Measurements from ENCODE around the gene ANO1. TPM values are rescaled to one million over a fixed set of nuclear protein-coding genes. Genes with fewer than 3 reads are reported as not detected.
A peak's percentile ranks its signal among the peaks of the same experiment; 100 is the strongest.

ANO1 gene
- total RNA-seq, 4 donors from 2014 or later = 87.7 to 133 (median 108) TPM

DNA sequence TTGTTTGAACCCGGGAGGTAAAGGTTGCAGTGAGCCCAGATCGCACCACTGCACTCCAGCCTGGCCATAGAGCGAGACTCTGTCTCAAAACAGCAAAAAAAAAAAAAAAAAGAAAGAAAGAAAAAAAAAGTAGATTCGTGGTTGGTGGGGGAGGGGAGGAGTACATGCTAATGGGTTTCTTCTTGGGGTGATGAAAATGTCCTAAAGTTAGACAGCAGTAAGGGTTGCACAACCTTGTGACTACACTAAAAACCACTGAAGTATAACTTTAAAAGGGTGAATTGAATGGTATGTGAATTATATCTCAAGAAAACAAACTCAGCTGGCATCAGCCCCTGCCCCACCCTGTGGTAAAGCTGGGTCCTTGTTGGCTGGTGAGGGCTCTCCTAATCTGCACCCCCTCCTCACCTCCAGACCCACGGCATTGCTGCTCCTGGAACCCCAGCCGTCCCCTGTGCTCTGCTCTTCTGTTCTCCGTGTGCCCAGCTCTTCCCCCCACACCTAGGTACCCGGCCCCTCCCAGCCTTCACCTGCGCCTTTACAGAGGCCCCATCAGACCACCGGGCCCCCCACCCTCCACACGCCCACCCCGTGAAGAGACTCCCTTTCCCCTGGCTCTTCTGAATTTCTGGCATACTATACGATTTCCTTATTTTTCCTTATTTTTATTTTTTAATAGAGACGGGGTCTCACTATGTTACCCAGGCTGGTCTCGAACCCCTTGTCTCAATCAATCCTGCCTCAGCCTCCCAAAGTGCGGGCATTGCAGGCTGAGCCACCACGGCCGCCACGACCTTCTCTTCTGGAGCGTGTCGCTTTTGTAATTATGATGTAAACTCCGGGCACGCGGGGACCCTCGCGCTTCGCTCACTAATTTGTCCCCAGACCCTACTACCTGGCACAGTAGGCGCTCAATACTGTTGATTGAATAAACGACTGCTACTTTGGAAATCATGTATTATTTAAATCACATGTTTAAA, 124.1 kb downstream of the ANO1 start:
- 72% methylated on average over 29 of the region's 29 CpGs for WGBS
- DNase-seq (ENCODE audit: low spot score in 2 of 2) = no peak
- Histone ChIP-seq H3K27ac (peak overlapping the region; percentile 98), H3K4me1 (peaks cover 24% of the 10 kb centered on the region), H3K27me3 (no peaks in the 10 kb centered on the region), H3K4me3 (peak overlapping the region; percentile 98), H3K9me3 (no peaks in the 10 kb centered on the region), H3K36me3 (peaks cover 14% of the 10 kb centered on the region)
- TF ChIP-seq POLR2AphosphoS5 (IDR thresholded peaks at IDR 0.05) = no peak
- TF ChIP-seq POLR2A (IDR thresholded peaks at IDR 0.05) = no peak
- TF ChIP-seq, protein P1, sequence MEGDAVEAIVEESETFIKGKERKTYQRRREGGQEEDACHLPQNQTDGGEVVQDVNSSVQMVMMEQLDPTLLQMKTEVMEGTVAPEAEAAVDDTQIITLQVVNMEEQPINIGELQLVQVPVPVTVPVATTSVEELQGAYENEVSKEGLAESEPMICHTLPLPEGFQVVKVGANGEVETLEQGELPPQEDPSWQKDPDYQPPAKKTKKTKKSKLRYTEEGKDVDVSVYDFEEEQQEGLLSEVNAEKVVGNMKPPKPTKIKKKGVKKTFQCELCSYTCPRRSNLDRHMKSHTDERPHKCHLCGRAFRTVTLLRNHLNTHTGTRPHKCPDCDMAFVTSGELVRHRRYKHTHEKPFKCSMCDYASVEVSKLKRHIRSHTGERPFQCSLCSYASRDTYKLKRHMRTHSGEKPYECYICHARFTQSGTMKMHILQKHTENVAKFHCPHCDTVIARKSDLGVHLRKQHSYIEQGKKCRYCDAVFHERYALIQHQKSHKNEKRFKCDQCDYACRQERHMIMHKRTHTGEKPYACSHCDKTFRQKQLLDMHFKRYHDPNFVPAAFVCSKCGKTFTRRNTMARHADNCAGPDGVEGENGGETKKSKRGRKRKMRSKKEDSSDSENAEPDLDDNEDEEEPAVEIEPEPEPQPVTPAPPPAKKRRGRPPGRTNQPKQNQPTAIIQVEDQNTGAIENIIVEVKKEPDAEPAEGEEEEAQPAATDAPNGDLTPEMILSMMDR (IDR thresholded peaks at IDR 0.05) = no peak

DNA sequence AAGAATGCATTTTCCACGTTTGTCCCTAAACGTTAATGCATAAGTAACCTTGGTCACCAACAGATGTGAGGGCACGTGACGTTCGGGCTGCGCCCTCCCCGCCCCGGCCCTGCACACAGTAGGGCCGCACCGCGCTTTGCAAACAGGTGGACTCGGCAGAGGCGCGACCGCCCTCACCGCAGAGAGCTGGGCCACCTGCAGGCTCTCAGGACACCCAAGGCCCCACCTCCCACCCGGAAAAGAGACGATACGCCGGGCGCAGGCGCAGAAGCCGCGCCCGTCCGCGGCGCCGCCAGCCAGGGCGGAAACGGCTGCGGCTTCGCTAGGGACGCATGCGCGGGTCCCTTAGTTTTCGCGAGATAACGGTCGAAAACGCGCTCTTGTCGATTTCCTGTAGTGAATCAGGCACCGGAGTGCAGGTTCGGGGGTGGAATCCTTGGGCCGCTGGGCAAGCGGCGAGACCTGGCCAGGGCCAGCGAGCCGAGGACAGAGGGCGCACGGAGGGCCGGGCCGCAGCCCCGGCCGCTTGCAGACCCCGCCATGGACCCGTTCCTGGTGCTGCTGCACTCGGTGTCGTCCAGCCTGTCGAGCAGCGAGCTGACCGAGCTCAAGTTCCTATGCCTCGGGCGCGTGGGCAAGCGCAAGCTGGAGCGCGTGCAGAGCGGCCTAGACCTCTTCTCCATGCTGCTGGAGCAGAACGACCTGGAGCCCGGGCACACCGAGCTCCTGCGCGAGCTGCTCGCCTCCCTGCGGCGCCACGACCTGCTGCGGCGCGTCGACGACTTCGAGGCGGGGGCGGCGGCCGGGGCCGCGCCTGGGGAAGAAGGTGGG, 125.0 kb downstream of the ANO1 start, which contains the start of gene FADD:
FADD (plus strand) TSS at position 377 of the 831 bp plus-strand sequence; CDS start at position 541, 164 bp downstream.
- Histone ChIP-seq H3K27ac (peak within 1 kb of the TSS; percentile 98), H3K4me1 (peaks cover 24% of the 10 kb centered on the region), H3K4me3 (peak within 1 kb of the TSS; percentile 98), H3K9me3 (no peaks in the 10 kb centered on the region), H3K36me3 (peaks cover 23% of the 10 kb centered on the region), H3K27me3 (no peaks in the 10 kb centered on the region)
- DNase-seq (ENCODE audit: low spot score in 2 of 2) = peak; percentile 91 to 94
- 0% methylated on average over 27 of the region's 91 CpGs for WGBS
- TF ChIP-seq POLR2AphosphoS5 (IDR thresholded peaks at IDR 0.05) (peak in 1 of 3 donors; percentile 48), POLR2A (IDR thresholded peaks at IDR 0.05) (peak in 1 of 2 donors; percentile 76), EP300 (IDR thresholded peaks at IDR 0.05) (no peak)
- TF ChIP-seq, protein P1 (IDR thresholded peaks at IDR 0.05) = no peak

DNA sequence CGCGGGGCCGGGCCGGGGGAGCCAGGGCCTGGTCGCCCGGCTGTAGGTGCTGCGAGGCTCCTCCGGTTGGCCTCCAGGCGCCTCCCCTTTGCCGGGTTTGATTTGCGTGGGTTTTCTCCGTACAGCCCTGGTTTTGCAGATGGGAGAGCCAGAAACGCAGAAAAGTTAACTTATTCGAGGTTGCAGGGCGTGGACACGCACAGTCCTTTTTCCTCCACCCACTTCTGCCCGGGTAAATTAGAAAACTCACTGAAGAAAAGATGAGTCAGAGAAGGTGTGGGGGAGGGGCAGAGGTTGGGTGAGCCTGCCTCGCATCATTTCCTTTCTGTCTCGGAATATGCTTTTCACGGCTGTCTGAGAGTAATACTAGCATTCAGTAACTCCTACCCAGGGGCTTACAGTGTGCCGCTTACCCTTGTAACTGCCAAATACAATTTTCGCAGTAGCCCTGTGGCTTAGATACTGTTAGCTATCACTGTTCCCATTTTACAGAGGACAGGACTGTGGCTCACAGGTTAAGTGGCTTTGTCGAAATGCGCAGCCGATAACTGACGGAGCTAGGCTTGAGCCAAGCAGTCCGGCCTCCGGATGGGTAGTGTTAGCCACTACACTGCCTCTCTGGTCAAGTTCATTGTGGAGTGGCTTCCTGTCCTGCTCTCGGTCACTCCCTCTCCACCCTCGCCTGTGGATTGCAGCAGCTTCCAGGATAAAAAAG, 125.8 kb downstream of the ANO1 start:
- Histone ChIP-seq H3K27ac (peak overlapping the region; percentile 98), H3K9me3 (no peaks in the 10 kb centered on the region), H3K27me3 (no peaks in the 10 kb centered on the region), H3K4me3 (peak overlapping the region; percentile 98), H3K36me3 (peaks cover 30% of the 10 kb centered on the region), H3K4me1 (peaks cover 24% of the 10 kb centered on the region)
- DNase-seq (ENCODE audit: low spot score in 2 of 2) = peak in 1 of 2 donors; percentile 84
- TF ChIP-seq, protein P1 (IDR thresholded peaks at IDR 0.05) = no peak
- TF ChIP-seq POLR2A (IDR thresholded peaks at IDR 0.05) (no peak), POLR2AphosphoS5 (IDR thresholded peaks at IDR 0.05) (no peak), EP300 (IDR thresholded peaks at IDR 0.05) (no peak)
- 1% methylated on average over 15 of the region's 30 CpGs for WGBS

DNA sequence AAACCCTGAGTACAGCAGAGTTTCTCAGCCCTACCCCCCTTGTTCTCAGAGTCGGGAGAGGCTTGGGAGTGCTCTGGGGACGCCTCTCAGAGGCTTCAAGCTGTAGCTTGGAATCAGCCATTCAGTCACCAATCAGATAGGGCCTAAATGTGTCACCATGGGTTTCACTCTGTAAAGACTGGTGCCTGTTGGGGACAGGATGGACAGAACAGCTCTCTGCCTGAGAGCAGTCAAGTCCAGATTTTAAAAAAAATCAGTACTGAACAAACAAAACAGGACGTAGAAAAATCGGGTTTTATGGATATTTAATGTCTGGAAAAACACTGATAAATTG, 126.3 kb downstream of the ANO1 start:
- no peak for DNase-seq (ENCODE audit: low spot score in 2 of 2)
- 42% methylated on average over 4 of the region's 4 CpGs for WGBS
- no peak for TF ChIP-seq POLR2AphosphoS5 (IDR thresholded peaks at IDR 0.05)
- Histone ChIP-seq H3K27ac (peak overlapping the region; percentile 98), H3K27me3 (no peaks in the 10 kb centered on the region), H3K4me1 (peaks cover 24% of the 10 kb centered on the region), H3K36me3 (peaks cover 32% of the 10 kb centered on the region), H3K9me3 (no peaks in the 10 kb centered on the region), H3K4me3 (peak overlapping the region; percentile 98)

DNA sequence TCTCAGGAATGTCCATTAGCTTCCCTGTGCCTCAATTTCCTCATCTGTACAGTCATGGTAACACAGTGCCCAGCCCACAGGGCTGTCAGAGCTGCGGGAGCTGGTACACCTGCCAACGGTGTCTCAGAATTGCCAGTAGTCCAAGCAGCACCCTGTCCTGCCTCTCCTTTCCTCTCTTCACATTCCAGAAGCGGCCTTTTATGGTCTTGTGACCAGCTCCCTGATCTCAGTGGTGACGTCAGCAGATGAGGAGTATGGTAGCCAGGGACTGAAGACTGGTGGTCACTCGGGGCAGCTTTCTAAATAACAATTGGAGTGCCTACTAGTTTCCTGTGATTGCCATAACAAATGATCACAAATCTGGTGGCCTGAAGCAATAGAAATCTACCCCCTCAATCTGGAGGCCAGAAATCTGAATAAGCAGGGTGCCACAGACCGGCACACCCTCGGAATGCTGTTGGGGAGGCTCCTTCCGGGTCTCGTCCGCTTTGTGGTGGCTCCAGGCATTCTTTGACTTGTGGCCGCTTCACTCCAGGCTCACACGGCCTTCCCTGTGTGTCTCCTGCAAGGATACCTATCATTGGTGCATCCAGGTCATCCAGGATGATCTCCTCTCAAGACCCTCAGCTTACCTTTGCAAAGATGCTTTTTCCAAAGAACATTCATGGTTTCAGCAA, 127.1 kb downstream of the ANO1 start:
- Histone ChIP-seq H3K36me3 (peaks cover 34% of the 10 kb centered on the region), H3K27me3 (no peaks in the 10 kb centered on the region), H3K27ac (no peak overlapping the region), H3K9me3 (no peaks in the 10 kb centered on the region), H3K4me1 (peaks cover 30% of the 10 kb centered on the region), H3K4me3 (peak overlapping the region; percentile 98)
- 68% methylated on average over 8 of the region's 12 CpGs for WGBS
- DNase-seq (ENCODE audit: low spot score in 2 of 2) = no peak
- no peak for TF ChIP-seq EP300 (IDR thresholded peaks at IDR 0.05)
